GM21381 (cell line): ENCODE results near the gene SLC7A6OS.
A peak's percentile ranks its signal among the peaks of the same experiment; 100 is the strongest.

Experiments used
- ATAC-seq: cut with Tn5 transposase; IDR thresholded peaks from one replicate; pipeline ENCODE4 v1.9.1; 2021; ENCODE audit warnings: mild to moderate bottlenecking, moderate library complexity; ENCODE audit not compliant: unreplicated experiment

Gene SLC7A6OS

GRCh38 chr16:68310774-68311511, at the start of gene SLC7A6OS, which contains the start of gene PRMT7:
Gene SLC7A6OS (minus strand): TSS chr16:68310946. CDS start chr16:68310926, 20 bp downstream.
Gene PRMT7 (plus strand): TSS chr16:68311019. CDS start chr16:68315980, 4,961 bp downstream.
- ATAC-seq: peak; percentile 97

- no peak for ATAC-seq
These were observed 48.8 kb upstream of the SLC7A6OS start for GRCh38 chr16:68359398-68360191.

DNA sequence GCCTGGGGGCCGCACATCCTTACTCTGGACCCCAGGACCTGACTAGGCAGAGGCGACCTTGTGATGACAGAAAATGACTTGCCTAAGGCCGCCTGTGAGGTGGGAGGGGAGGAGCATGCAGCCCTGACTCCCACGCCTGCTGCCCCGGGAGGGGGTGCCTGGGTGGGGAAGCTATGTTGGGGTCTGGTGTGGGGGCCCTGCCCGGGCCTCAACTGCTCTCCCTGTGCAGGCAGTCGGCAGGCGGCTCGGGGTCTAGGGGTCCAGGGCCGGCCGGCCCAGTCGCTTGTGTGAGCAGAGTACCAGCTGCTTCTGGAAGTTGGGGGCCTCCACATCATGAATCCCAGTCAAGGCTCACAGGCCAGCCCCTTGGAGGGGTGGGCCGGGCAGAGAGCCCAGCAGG, 48.2 kb upstream of the SLC7A6OS start:
- no peak for ATAC-seq

DNA sequence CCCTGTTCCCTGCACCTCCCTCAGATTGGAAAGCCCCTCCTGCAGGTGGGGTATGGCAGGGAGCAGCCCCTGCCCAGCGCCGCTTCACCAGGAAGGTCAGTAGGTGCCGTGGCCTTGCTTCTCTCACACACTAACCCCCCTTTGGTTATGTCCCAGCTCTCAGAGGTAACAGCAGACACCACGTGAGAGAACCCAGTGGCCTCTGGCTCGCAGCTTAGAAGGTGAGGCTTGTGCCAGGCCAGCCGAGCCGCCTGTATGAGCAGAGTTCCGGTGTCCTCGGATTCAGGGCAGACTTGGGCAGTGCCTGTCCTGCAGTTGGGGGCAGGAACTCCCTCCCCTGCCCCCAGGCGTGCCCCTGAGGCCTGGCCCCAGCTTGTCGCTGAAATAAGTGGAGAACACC, 47.2 kb upstream of the SLC7A6OS start:
- no peak for ATAC-seq

DNA sequence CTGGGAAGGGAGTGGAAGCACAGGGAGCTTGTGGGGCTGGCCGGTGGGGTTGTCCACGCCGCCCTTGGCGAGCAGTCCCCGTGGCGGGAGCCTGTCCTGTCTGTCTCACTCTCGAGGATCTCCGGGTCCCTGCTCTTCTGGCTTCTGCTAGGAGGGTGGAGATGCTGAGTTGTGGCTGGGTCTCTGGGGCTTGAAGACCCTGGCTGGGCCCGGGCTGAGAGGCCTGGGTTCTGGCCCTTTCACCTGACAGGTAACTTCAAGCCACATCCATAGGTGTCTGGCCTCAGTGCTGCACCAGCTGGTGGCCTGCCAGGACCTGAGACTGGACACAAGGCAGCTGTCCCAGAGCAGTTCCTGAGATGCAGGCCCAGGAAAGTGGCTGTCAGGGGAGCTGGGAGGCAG, 46.8 kb upstream of the SLC7A6OS start:
- ATAC-seq: no peak

- no peak for ATAC-seq
These were observed 46.2 kb upstream of the SLC7A6OS start for GRCh38 chr16:68356919-68357286.

- peak; percentile 79 for ATAC-seq
These were observed 45.6 kb upstream of the SLC7A6OS start for GRCh38 chr16:68356249-68356918.

DNA sequence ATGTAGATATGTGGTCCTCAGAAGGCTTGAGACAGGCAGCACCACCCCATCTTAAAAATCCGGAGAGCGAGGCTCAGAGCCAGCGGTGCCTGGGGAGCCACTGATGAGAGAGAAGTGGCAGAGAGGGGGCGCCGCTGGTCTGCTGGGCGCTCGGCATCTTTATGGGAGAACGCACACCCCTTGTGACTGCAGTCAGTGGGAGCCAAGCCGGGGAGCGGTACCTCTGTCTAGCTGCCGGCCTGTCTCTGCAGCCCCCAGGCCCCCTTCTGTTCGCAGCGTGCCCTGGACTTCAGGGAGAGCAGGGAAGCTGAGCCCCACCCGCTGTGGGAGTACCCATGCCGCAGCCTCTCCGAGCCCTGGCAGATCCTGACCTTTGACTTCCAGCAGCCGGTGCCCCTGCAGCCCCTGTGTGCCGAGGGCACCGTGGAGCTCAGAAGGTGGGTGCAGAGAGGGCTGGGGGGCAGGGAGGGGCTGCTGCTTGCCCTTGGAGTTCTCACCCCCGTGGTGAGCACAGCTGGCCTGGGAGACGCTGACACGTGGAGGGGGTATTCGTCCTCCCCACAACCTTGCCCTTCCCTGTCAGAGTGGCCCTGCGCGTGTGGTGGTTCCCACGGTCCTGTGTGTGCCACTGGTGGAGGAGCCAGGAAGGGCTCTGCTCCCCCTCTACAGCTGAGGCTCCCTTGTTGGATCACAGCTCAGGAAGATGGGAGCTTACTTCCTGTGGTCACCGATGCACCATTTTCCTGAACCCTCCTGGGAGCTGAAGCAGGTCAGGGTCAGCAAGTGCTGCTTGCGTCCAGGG, 44.9 kb upstream of the SLC7A6OS start:
- no peak for ATAC-seq

- ATAC-seq: no peak
These were observed 44.1 kb upstream of the SLC7A6OS start for GRCh38 chr16:68354816-68355215.

GRCh38 chr16:68353366-68353765, 42.6 kb upstream of the SLC7A6OS start:
- ATAC-seq: no peak

DNA sequence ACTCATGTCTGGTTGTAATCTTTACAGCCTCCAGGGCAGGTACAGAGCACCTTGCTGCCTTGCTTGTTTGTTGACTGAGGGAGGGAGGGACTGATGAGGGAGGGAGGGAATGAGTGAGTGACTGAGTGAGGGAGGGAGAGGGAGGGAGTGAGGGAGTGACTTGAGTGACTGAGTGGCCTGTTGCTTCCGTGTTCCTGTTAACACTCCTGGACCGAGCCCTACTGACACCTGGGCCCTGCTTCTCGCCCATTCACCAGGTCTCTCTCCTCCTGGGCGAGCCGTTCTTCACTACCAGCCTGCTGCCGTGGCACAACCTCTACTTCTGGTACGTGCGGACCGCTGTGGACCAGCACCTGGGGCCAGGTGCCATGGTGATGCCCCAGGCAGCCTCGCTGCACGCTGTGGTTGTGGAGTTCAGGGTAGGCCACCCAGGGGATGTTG, 41.3 kb upstream of the SLC7A6OS start:
- ATAC-seq: no peak

GRCh38 chr16:68351463-68351862, 40.7 kb upstream of the SLC7A6OS start:
- ATAC-seq: no peak

DNA sequence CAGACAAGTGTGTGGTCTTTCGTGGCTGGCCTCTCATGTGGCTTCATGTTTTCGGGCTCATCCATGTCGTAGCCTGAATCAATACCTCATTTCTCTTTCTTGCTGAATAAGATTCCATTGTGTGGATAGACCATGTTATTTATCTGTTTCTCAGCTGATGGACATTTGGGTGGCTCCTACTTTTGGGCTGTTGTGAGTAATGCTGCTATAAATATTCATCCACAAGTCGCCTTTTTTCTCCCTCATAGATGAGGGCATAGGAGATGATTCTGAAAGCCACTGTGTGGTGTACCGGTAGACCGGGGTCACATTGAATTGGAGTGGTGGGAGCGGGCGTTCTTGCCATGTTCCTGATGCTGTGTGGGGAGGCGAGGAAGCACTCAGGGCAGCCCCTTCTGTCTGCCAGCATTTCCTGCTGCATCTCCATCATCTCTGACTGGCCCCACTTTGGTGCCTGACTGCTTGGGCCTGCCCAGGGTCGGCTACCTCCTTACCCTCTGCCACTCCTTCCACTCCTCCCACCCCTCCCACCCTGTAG, 40.1 kb upstream of the SLC7A6OS start:
- ATAC-seq: no peak

- ATAC-seq: no peak
These were observed 39.2 kb upstream of the SLC7A6OS start for GRCh38 chr16:68349838-68350410.

- no peak for ATAC-seq
These were observed 38.1 kb upstream of the SLC7A6OS start for GRCh38 chr16:68348639-68349445.

DNA sequence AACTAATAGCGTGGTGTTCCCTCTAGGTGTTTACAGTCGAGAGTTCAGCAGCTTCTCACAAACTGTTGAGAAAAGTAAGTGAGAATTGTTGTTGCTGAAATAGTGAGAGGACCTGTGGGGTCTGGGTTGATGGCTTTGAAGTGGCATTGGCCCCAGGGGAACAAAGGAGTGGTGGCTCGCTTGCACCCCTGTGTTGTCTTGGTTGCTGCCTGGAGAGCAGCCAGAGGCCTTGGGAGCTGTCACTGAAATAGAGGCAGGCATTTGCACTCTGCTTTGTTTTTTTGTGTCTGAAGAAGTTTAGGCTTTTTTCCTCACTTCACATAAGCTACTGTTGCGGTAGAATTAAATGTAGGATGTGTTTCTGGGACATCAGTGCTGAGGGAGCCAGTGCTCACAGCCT, 36.9 kb upstream of the SLC7A6OS start:
- no peak for ATAC-seq

DNA sequence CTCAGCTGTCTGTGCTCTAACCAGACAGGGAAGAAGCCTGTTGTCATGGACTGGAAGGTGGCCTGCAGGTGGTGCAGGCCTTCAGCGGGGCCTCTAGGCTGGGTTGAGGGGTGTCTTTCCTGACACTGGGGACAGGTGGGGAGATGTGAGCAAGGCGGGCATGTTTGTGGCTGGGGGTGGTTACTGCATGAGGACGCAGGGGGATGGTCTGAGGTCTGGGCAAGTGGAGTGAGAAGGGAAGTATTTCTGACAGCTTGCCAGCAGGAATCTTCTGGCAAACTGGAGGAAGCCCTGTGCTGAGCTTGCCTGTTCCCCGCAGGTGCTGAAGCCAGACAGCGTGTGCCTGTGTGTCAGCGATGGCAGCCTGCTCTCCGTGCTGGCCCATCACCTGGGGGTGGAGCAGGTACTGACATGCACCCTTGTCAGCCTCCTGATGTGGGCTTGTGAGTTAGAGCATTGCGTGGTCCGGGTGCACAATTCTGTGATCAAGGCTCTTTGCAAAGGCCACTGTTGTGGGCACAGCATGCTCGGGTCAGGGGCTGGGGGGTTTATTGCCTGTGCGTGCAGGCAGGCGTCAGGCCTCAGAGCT, 36.2 kb upstream of the SLC7A6OS start:
- ATAC-seq: no peak

- no peak for ATAC-seq
These were observed 35.4 kb upstream of the SLC7A6OS start for GRCh38 chr16:68345958-68346635.
